SK-N-MC (cell line): ENCODE data around the gene PRIM2.

Experiments
- EZH2 ChIP-seq: fragments of 200-600 bp; sonication (generic); IDR thresholded peaks from one replicate; pipeline ENCODE4 v1.6.1; 2017; ENCODE audit warnings: antibody characterized with exemption
- FOXP2 ChIP-seq: optimal IDR thresholded peaks from 2 replicates; pipeline ENCODE3; 2011; ENCODE audit warnings: mild to moderate bottlenecking, moderate library complexity; ENCODE audit not compliant: insufficient read depth; ENCODE audit errors: extremely low read length, control extremely low read depth
- POLR2AphosphoS5 ChIP-seq: IDR thresholded peaks from 2 replicates; pipeline ENCODE4 v1.6.1; 2012; ENCODE audit warnings: mild to moderate bottlenecking, low read depth, low read length, borderline replicate concordance

GRCh38 chr6:57328074-57328473 lies 10.6 kb downstream of the PRIM2 start:
- TF ChIP-seq EZH2 = no peak
- TF ChIP-seq POLR2AphosphoS5 = no peak
- no peak for TF ChIP-seq FOXP2
